ENCODE measurements around the gene ALAS1. TPM values are rescaled to one million over a fixed set of nuclear protein-coding genes. Genes with fewer than 3 reads are reported as not detected.

Gene ALAS1
- total and polyA plus RNA-seq, 9 of the 15 experiments (the other 6 are each of a cell fraction or from before 2014, with no cell fraction given): 21.4 to 49.5 (median 34.4) TPM

GRCh38 chr3:52243791-52244628 is 46.0 kb downstream of the ALAS1 start:
- H3K36me3 ChIP-seq (ENCODE audit: control insufficient read depth, insufficient read depth, low read length): peaks cover 6% of the 10 kb centered on the region; the same call in 2 of the 3 replicates
- H4K20me1 ChIP-seq (replicated peaks; ENCODE audit: control insufficient read depth, insufficient read depth, low read length): 0 out of 2 replicates have a peak, but pooled peaks cover 4% of the 10 kb centered on the region
- no peaks in the 10 kb centered on the region for H3K9me1 ChIP-seq (ENCODE audit: control insufficient read depth, insufficient read depth, low read length)
- H2AFZ ChIP-seq (ENCODE audit: low read depth, low read length): no peak overlapping the region
- no peak overlapping the region for H3K27ac ChIP-seq (ENCODE audit: extremely low read depth, low read depth, low read length)
- peaks cover 30 to 34% of the 10 kb centered on the region in 2 experiments for H3K4me1 ChIP-seq (replicated peaks in 1 of 2; ENCODE audit: control insufficient read depth in 2 of 2, insufficient read depth in 2 of 2, low read length in 2 of 2)
- no peak for ATAC-seq
- ChIA-PET POLR2A (interaction anchor here (0.5 to 1.1 kb wide), 4 partner anchors 10 to 117 kb away, joined by 3 to 5 read pairs (median 3); partner anchors contain the start of gene GLYCTK), CTCF (ENCODE audit: low intra/inter-chr PET ratio) (no interaction called here)
- no peak for FAIRE-seq
- BruUV-seq (replicated peaks): no TSS peak
- H3K9ac ChIP-seq (ENCODE audit: insufficient read depth in 1 of 2, low read depth in 2 of 2, low read length in 2 of 2): peak overlapping the region in 1 of 2 experiments; percentile 35; a peak in 1 of 4 replicates
- no peaks in the 10 kb centered on the region for H3K27me3 ChIP-seq (ENCODE audit: control insufficient read depth in 2 of 2, insufficient read depth in 2 of 2, low read length in 2 of 2)
- WGBS (ENCODE audit: insufficient coverage, low coverage, missing lambda C conversion rate): 55% methylated on average over 5 of the region's 9 CpGs
- no peak overlapping the region for H3K4me3 ChIP-seq
- no peak for TF ChIP-seq CEBPG (CRISPR knock-in tag; IDR thresholded peaks at IDR 0.05)
- 0 out of 4 replicates have a peak, but pooled peaks of 1 of the 2 experiments have one; percentile 23 for TF ChIP-seq CEBPG (tag; conservative IDR thresholded peaks at IDR 0.05 in 1 of 2, IDR thresholded peaks at IDR 0.05 in 1 of 2)
- no peak for TF ChIP-seq HDGF (IDR thresholded peaks at IDR 0.05)
- TF ChIP-seq ETS1 (conservative IDR thresholded peaks at IDR 0.05; ENCODE audit: control insufficient read depth, low read depth, low read length): no peak
- TF ChIP-seq ARID4B (CRISPR knock-in tag; IDR thresholded peaks at IDR 0.05): no peak
- in situ Hi-C loops (cut with MboI) (no loop called here), intact Hi-C loops (cut with micrococcal nuclease) (no loop called here)
- DNase-seq (ENCODE audit: extremely low read depth in 1 of 4, low spot score in 3 of 4): no peak
- H3K4me2 ChIP-seq (ENCODE audit: insufficient read depth, low read length): no peak overlapping the region
- H3K79me2 ChIP-seq (ENCODE audit: control insufficient read depth, insufficient read depth, low read length): peaks cover 18% of the 10 kb centered on the region
- no peaks in the 10 kb centered on the region for H3K9me3 ChIP-seq (replicated peaks; ENCODE audit: control insufficient read depth, insufficient read depth, low read depth, low read length)

Data from K562 (cell line).